Endothelial cell of umbilical vein (primary cell): Measurements from ENCODE around the gene ARSJ. TPM values are rescaled to one million over a fixed set of nuclear protein-coding genes. Genes with fewer than 3 reads are reported as not detected.
"Not testable (repeated sequence)": the region's sequence is repeated elsewhere in the genome, so short reads cannot be mapped to it uniquely, and the experiment has no call there.

Source experiments
- BruUV-seq: library from RNA; stranded (reverse); fragments of 400-500 nt; replicated peaks from 2 replicates; lab custom pipeline; 2021; lab: Mats Ljungman, UMichigan
- CTCF ChIA-PET: fragments of 300-600, 350-600 bp; sonication (Branson Sonifier 250); formaldehyde crosslinking; loops from one replicate; lab custom pipeline; 2021; ENCODE audit warnings: antibody characterized with exemption, inconsistent platforms; lab: Charles Lee
- POLR2A ChIA-PET: fragments of 300-600, 350-600 bp; sonication (Branson Sonifier 250); formaldehyde crosslinking; loops from one replicate; lab custom pipeline; 2021; ENCODE audit warnings: antibody characterized with exemption, inconsistent platforms; lab: Charles Lee
- DNase-seq: peaks from one replicate; pipeline ENCODE4 v3.0.0-alpha.2; 2011; ENCODE audit warnings: low read depth, low spot score
- FAIRE-seq: peaks from 2 replicates; lab custom pipeline; 2011; peaks lifted over from hg19 to GRCh38; lab: Jason Lieb, UNC
- H2AFZ ChIP-seq: 2 replicates; pipeline ENCODE4 v1.6.0; 2012; ENCODE audit warnings: low read depth, low read length, control low read depth, inconsistent platforms
- H3K27ac ChIP-seq: 2 replicates; pipeline ENCODE4 v1.5.1; 2011; ENCODE audit warnings: low read depth, mild to moderate bottlenecking, control low read depth, low read length, moderate library complexity; ENCODE audit not compliant: insufficient read depth
- H3K27me3 ChIP-seq, 2 experiments: 2 replicates each; pipeline versions ENCODE4 v1.6.0 to v1.6.1; 2011; ENCODE audit warnings: low read length in 2 of 2, mixed read lengths in 1 of 2; ENCODE audit not compliant: control insufficient read depth in 2 of 2, insufficient read depth in 2 of 2
- H3K36me3 ChIP-seq, 2 experiments: 2 replicates in 1 of 2; 3 replicates in 1 of 2; pipeline ENCODE4 v1.5.1; 2011; ENCODE audit warnings: low read length in 2 of 2, mild to moderate bottlenecking in 1 of 2, moderate library complexity in 1 of 2; ENCODE audit not compliant: control insufficient read depth in 2 of 2, insufficient read depth in 2 of 2; ENCODE audit errors: extremely low read depth in 1 of 2
- H3K4me1 ChIP-seq: 3 replicates; pipeline ENCODE4 v1.5.1; 2011; ENCODE audit warnings: mild to moderate bottlenecking, low read length; ENCODE audit not compliant: control insufficient read depth, insufficient read depth; ENCODE audit errors: extremely low read depth
- H3K4me2 ChIP-seq: 2 replicates; pipeline ENCODE4 v1.6.1; 2011; ENCODE audit warnings: low read length, control low read depth, mixed read lengths; ENCODE audit not compliant: insufficient read depth
- H3K4me3 ChIP-seq, 3 experiments: fragments of 200-600 bp in 1 of 3; sonication (generic), shearing (Covaris generic) in 1 of 3; replicated peaks in 1 of 3; 2 replicates each; pipeline ENCODE4 v1.5.1; 2011 to 2016; ENCODE audit warnings: control low read depth in 3 of 3, low read length in 3 of 3, mild to moderate bottlenecking in 2 of 3, inconsistent platforms in 1 of 3, low read depth in 1 of 3, moderate library complexity in 1 of 3; ENCODE audit not compliant: insufficient read depth in 1 of 3
- H3K79me2 ChIP-seq: 2 replicates; pipeline ENCODE4 v1.6.0; 2012; ENCODE audit warnings: low read length, inconsistent platforms; ENCODE audit not compliant: control insufficient read depth, insufficient read depth
- H3K9ac ChIP-seq: replicated peaks from 2 replicates; pipeline ENCODE3; 2011; ENCODE audit warnings: low read length, control low read depth; ENCODE audit not compliant: insufficient read depth; ENCODE audit errors: extremely low read depth
- H3K9me1 ChIP-seq: replicated peaks from 3 replicates; pipeline ENCODE4 v1.6.0; 2011; ENCODE audit warnings: mild to moderate bottlenecking, low read length; ENCODE audit not compliant: control insufficient read depth, insufficient read depth; ENCODE audit errors: extremely low read depth
- H3K9me3 ChIP-seq: replicated peaks from 2 replicates; pipeline ENCODE4 v1.5.1; 2012; ENCODE audit warnings: low read length, inconsistent platforms; ENCODE audit not compliant: control insufficient read depth, insufficient read depth
- H4K20me1 ChIP-seq: replicated peaks from 2 replicates; pipeline ENCODE3; 2011; ENCODE audit warnings: mild to moderate bottlenecking, low read length; ENCODE audit not compliant: control insufficient read depth, insufficient read depth; ENCODE audit errors: extremely low read depth
- EZH2 ChIP-seq: IDR thresholded peaks from 2 replicates; pipeline ENCODE4 v1.6.1; 2012; ENCODE audit warnings: borderline replicate concordance, low read depth, mild to moderate bottlenecking, moderate library complexity, low read length, inconsistent platforms; ENCODE audit not compliant: severe bottlenecking
- FOS ChIP-seq: IDR thresholded peaks from 2 replicates; pipeline ENCODE4 v1.6.1; 2011; ENCODE audit warnings: mild to moderate bottlenecking, low read length, moderate library complexity, borderline replicate concordance; ENCODE audit not compliant: insufficient read depth
- GATA2 ChIP-seq: IDR thresholded peaks from 2 replicates; pipeline ENCODE4 v1.7.0; 2011; ENCODE audit warnings: low read depth, mild to moderate bottlenecking, moderate library complexity, mixed read lengths, low read length; ENCODE audit not compliant: insufficient read length, insufficient read depth
- JUN ChIP-seq: IDR thresholded peaks from 2 replicates; pipeline ENCODE4 v1.6.1; 2011; ENCODE audit warnings: borderline replicate concordance, low read depth; ENCODE audit not compliant: insufficient read length, insufficient read depth
- MYC ChIP-seq: IDR thresholded peaks from one replicate; pipeline ENCODE4 v1.6.1; 2011; ENCODE audit warnings: mild to moderate bottlenecking, low read depth, low read length
- POLR2A ChIP-seq: IDR thresholded peaks from 2 replicates; pipeline ENCODE4 v1.6.1; 2012; ENCODE audit warnings: low read depth, mild to moderate bottlenecking, control low read depth, low read length
- POLR2AphosphoS5 ChIP-seq: IDR thresholded peaks from 2 replicates; pipeline ENCODE4 v1.6.1; 2012; ENCODE audit warnings: low read depth, mild to moderate bottlenecking, control low read depth, low read length, moderate library complexity; ENCODE audit not compliant: insufficient read depth
- dilution Hi-C: fragments of 300-500 bp; cut with MboI; formaldehyde crosslinking; loops from one replicate; pipeline ENCODE4 v1.15.0; 2019; ENCODE audit warnings: low sequenced_read_pairs; ENCODE audit not compliant: extremely low pct_ligation_motif_present
- intact Hi-C: fragments of 100-400 bp; cut with micrococcal nuclease; formaldehyde crosslinking; loops from one replicate; pipeline ENCODE4 v1.10.0; 2022
- polyA plus RNA-seq, 4 experiments: library from polyadenylated mRNA; depleted of rRNA in 3 of 4; stranded (reverse) in 3 of 4; unstranded in 1 of 4; fragments of >200 nt; gene quantifications; 2 replicates each; pipeline versions ENCODE4 v1.2.1 to v1.2.3, GENCODE V29; 2011 to 2012; ENCODE audit warnings: missing spikeins in 1 of 4
- total RNA-seq: library from RNA; stranded (reverse); gene quantifications from 2 replicates; pipeline ENCODE4 v1.2.3, GENCODE V29; 2021
- TF ChIP-seq, protein P1 (sequence below): IDR thresholded peaks from 2 replicates; pipeline ENCODE4 v1.6.1; 2011; ENCODE audit not compliant: insufficient read depth, insufficient read length
- TF ChIP-seq, protein P2 (sequence below), 2 donors: IDR thresholded peaks; 1 replicate in 1 of 2; 2 replicates in 1 of 2; pipeline ENCODE4 v1.5.1; 2011; ENCODE audit warnings: low read length in 2 of 2, mild to moderate bottlenecking in 2 of 2, moderate library complexity in 2 of 2, control low read depth in 1 of 2, inconsistent platforms in 1 of 2, low read depth in 1 of 2; ENCODE audit not compliant: insufficient read depth in 1 of 2; ENCODE audit errors: extremely low read depth in 1 of 2

The ARSJ gene
- total and polyA plus RNA-seq, 2 donors (not counting 3 experiments of a cell fraction or from before 2014, with no cell fraction given): 21.9 to 50.0 TPM

DNA sequence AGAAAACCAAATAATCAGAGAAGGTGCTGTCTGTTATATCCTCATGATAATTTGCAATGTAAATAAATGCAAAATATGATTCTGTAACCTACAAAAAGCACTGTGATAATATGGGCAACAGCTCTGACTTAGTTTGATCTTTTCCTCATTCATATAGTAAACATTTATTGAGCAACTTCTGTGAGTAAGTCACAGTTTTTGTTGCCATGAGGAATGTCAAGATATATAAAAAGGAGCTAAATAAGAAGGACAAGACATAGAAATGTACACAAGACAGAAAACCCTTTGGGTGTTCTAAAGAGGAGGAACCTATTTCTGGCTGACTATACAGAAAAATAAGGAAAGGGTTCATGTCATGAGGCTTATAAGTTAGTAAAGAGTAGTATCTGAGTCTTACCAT, 44.3 kb downstream of the ARSJ start:
- no TSS peak for BruUV-seq
- no peaks in the 10 kb centered on the region for H3K9me3 ChIP-seq
- H3K27me3 ChIP-seq: no peaks in the 10 kb centered on the region
- dilution Hi-C loops: no loop called here
- POLR2A ChIA-PET: no interaction called here
- H3K9ac ChIP-seq: no peak overlapping the region
- peaks cover 0 to 2% of the 10 kb centered on the region in 2 experiments for H3K36me3 ChIP-seq
- H3K4me3 ChIP-seq: no peak overlapping the region
- H3K27ac ChIP-seq: no peak overlapping the region
- peaks cover 84% of the 10 kb centered on the region for H3K79me2 ChIP-seq
- H4K20me1 ChIP-seq: no peaks in the 10 kb centered on the region
- intact Hi-C loops: no loop called here
- H3K9me1 ChIP-seq: no peaks in the 10 kb centered on the region
- TF ChIP-seq FOS (no peak), GATA2 (no peak), JUN (no peak), MYC (no peak), POLR2A (no peak), POLR2AphosphoS5 (no peak), EZH2 (no peak)
- TF ChIP-seq, protein P1, sequence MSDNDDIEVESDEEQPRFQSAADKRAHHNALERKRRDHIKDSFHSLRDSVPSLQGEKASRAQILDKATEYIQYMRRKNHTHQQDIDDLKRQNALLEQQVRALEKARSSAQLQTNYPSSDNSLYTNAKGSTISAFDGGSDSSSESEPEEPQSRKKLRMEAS: no peak
- TF ChIP-seq, protein P2, sequence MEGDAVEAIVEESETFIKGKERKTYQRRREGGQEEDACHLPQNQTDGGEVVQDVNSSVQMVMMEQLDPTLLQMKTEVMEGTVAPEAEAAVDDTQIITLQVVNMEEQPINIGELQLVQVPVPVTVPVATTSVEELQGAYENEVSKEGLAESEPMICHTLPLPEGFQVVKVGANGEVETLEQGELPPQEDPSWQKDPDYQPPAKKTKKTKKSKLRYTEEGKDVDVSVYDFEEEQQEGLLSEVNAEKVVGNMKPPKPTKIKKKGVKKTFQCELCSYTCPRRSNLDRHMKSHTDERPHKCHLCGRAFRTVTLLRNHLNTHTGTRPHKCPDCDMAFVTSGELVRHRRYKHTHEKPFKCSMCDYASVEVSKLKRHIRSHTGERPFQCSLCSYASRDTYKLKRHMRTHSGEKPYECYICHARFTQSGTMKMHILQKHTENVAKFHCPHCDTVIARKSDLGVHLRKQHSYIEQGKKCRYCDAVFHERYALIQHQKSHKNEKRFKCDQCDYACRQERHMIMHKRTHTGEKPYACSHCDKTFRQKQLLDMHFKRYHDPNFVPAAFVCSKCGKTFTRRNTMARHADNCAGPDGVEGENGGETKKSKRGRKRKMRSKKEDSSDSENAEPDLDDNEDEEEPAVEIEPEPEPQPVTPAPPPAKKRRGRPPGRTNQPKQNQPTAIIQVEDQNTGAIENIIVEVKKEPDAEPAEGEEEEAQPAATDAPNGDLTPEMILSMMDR (IDR thresholded peaks at IDR 0.05; ENCODE audit: extremely low read depth in 1 of 2, insufficient read depth in 1 of 2, low read depth in 1 of 2, low read length in 2 of 2): no peak
- H2AFZ ChIP-seq: no peak overlapping the region
- CTCF ChIA-PET: interaction anchor here (1.1 to 1.2 kb wide), 2 partner anchors 14 to 18 kb away, joined by 3 read pairs; no protein-coding TSS in a partner anchor
- no peaks in the 10 kb centered on the region for H3K4me1 ChIP-seq
- no peak overlapping the region for H3K4me2 ChIP-seq
- no peak for DNase-seq
- no peak for FAIRE-seq

DNA sequence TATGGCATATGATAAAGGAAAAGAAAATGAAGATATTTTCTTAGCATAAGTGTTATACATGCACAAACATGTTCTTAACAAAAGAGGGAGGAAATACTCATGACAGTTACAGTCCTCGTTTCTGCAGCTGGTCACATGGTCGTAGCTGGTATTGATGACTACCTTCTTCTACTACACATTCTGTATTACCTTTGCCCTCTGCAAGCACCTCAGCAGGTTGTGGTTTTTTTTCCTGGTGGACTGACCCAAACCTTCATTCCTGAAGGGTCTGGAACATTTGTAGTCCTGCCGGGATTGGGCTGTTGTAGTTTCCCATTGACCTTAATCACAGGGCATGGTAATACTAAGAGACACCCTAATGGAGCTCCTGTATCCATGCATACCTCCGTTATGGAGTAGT, 54.7 kb downstream of the ARSJ start:
- H3K4me2 ChIP-seq, H3K4me3 ChIP-seq, intact Hi-C loops, H4K20me1 ChIP-seq, H2AFZ ChIP-seq, H3K9me1 ChIP-seq, DNase-seq, H3K9me3 ChIP-seq, H3K27ac ChIP-seq, BruUV-seq, H3K4me1 ChIP-seq, CTCF ChIA-PET, FAIRE-seq, POLR2A ChIA-PET, H3K9ac ChIP-seq, H3K27me3 ChIP-seq, H3K36me3 ChIP-seq, dilution Hi-C loops: not testable (repeated sequence)
- peaks cover 84% of the 10 kb centered on the region for H3K79me2 ChIP-seq
